K562 (cell line): ENCODE measurements around the gene STT3A. TPM values are rescaled to one million over a fixed set of nuclear protein-coding genes. Genes with fewer than 3 reads are reported as not detected.

Source experiments
- polyA plus RNA-seq, 8 experiments: library from polyadenylated mRNA; depleted of rRNA in 4 of 8; stranded (reverse) in 5 of 8; unstranded in 3 of 8; fragments of >200 nt; fragmentation: Nextera tagmentation in 2 of 8; fragmentation: Illumina TruSeq in 1 of 8; extraction: Ambion mirVana in 2 of 8; extraction: Trizol in 1 of 8; gene quantifications; 2 replicates each; pipeline versions ENCODE4 v1.2.1 to v1.2.3, GENCODE V29; 2011 to 2014; ENCODE audit warnings: inconsistent platforms in 1 of 8, missing spikeins in 1 of 8
- small RNA-seq: library from RNA; depleted of rRNA; stranded (forward); fragments of <200 nt; gene quantifications from one replicate; pipeline ENCODE3, GENCODE V24; 2014
- total RNA-seq, 7 experiments: library from RNA; depleted of rRNA in 6 of 7; stranded (reverse); fragments of >200 nt in 6 of 7; fragmentation: Illumina TruSeq in 2 of 7; extraction: Trizol in 2 of 7; gene quantifications; 2 replicates each; pipeline versions ENCODE4 v1.2.1 to v1.2.3, GENCODE V29; 2011 to 2021; ENCODE audit warnings: low replicate concordance in 1 of 7

Gene STT3A
- total and polyA plus RNA-seq, 9 of the 15 experiments (the other 6 are each of a cell fraction or from before 2014, with no cell fraction given) = 70.7 to 330 (median 192) TPM

Small RNAs within 50 kb of the gene (small RNA-seq; reads per million reads assigned to genes)
- gene RNU2-35P (not detected), gene RNU6-1156P (not detected)

Other genes with a start within 250 kb of the STT3A start
Only the 7 nearest of the 8 such genes appear.
- 6.7 and 10.0 TPM in 2 replicates for gene FEZ1, start 96.6 kb upstream of the STT3A start, total RNA-seq (2014; rRNA removed)
- 7.5 and 8.5 TPM in 2 replicates for gene FEZ1, start 96.6 kb upstream of the STT3A start, total RNA-seq (2014; rRNA removed; fragmentation: Illumina TruSeq; extraction: Trizol)
- gene FEZ1, start 96.6 kb upstream of the STT3A start, total RNA-seq (2015; rRNA removed; fragmentation: Illumina TruSeq; extraction: Trizol) = 8.1 and 8.8 TPM in 2 replicates
- gene FEZ1, start 96.6 kb upstream of the STT3A start, total RNA-seq (2021) = 7.9 and 8.2 TPM in 2 replicates
- gene FEZ1, start 96.6 kb upstream of the STT3A start, polyA plus RNA-seq (2011; rRNA removed) = 10.6 and 13.0 TPM in 2 replicates
- gene FEZ1, start 96.6 kb upstream of the STT3A start, polyA plus RNA-seq (2014; fragmentation: Illumina TruSeq; extraction: Trizol) = 9.2 and 11.2 TPM in 2 replicates
- 1 to 10 TPM; 4.6 to 5.1 TPM for gene FEZ1, start 96.6 kb upstream of the STT3A start, polyA plus RNA-seq (2014; fragmentation: Nextera tagmentation; extraction: Ambion mirVana)
- 6.6 and 9.2 TPM in 2 replicates for gene FEZ1, start 96.6 kb upstream of the STT3A start, polyA plus RNA-seq (2014; rRNA removed)
- 151 and 192 TPM in 2 replicates for gene EI24, start 23.4 kb upstream of the STT3A start, total RNA-seq (2014; rRNA removed)
- 187 and 198 TPM in 2 replicates for gene EI24, start 23.4 kb upstream of the STT3A start, total RNA-seq (2014; rRNA removed; fragmentation: Illumina TruSeq; extraction: Trizol)
- gene EI24, start 23.4 kb upstream of the STT3A start, total RNA-seq (2015; rRNA removed; fragmentation: Illumina TruSeq; extraction: Trizol) = 160 and 168 TPM in 2 replicates
- 159 and 165 TPM in 2 replicates for gene EI24, start 23.4 kb upstream of the STT3A start, total RNA-seq (2021)
- 128 and 239 TPM in 2 replicates for gene EI24, start 23.4 kb upstream of the STT3A start, polyA plus RNA-seq (2011; rRNA removed)
- 249 and 260 TPM in 2 replicates for gene EI24, start 23.4 kb upstream of the STT3A start, polyA plus RNA-seq (2014; fragmentation: Illumina TruSeq; extraction: Trizol)
- 10 to 100 TPM; 50.4 to 72.2 TPM for gene EI24, start 23.4 kb upstream of the STT3A start, polyA plus RNA-seq (2014; fragmentation: Nextera tagmentation; extraction: Ambion mirVana)
- 182 and 210 TPM in 2 replicates for gene EI24, start 23.4 kb upstream of the STT3A start, polyA plus RNA-seq (2014; rRNA removed)
- 62.6 and 71.9 TPM in 2 replicates for gene CHEK1, start 32.3 kb downstream of the STT3A start, total RNA-seq (2014; rRNA removed)
- 103 and 115 TPM in 2 replicates for gene CHEK1, start 32.3 kb downstream of the STT3A start, total RNA-seq (2014; rRNA removed; fragmentation: Illumina TruSeq; extraction: Trizol)
- gene CHEK1, start 32.3 kb downstream of the STT3A start, total RNA-seq (2015; rRNA removed; fragmentation: Illumina TruSeq; extraction: Trizol) = 87.5 and 88.8 TPM in 2 replicates
- gene CHEK1, start 32.3 kb downstream of the STT3A start, total RNA-seq (2021) = 92.8 and 94.0 TPM in 2 replicates
- gene CHEK1, start 32.3 kb downstream of the STT3A start, polyA plus RNA-seq (2011; rRNA removed) = 58.7 and 108 TPM in 2 replicates
- gene CHEK1, start 32.3 kb downstream of the STT3A start, polyA plus RNA-seq (2014; fragmentation: Illumina TruSeq; extraction: Trizol) = 91.4 and 102 TPM in 2 replicates
- gene CHEK1, start 32.3 kb downstream of the STT3A start, polyA plus RNA-seq (2014; fragmentation: Nextera tagmentation; extraction: Ambion mirVana) = 10 to 100 TPM; 63.9 to 70.9 TPM
- 68.7 and 74.1 TPM in 2 replicates for gene CHEK1, start 32.3 kb downstream of the STT3A start, polyA plus RNA-seq (2014; rRNA removed)
- gene ACRV1, start 88.0 kb downstream of the STT3A start, total RNA-seq (2014; rRNA removed) = not detected in 2 replicates
- not detected in 2 replicates for gene ACRV1, start 88.0 kb downstream of the STT3A start, total RNA-seq (2014; rRNA removed; fragmentation: Illumina TruSeq; extraction: Trizol)
- not detected in 2 replicates for gene ACRV1, start 88.0 kb downstream of the STT3A start, total RNA-seq (2015; rRNA removed; fragmentation: Illumina TruSeq; extraction: Trizol)
- not detected in 2 replicates for gene ACRV1, start 88.0 kb downstream of the STT3A start, total RNA-seq (2021)
- not detected in 2 replicates for gene ACRV1, start 88.0 kb downstream of the STT3A start, polyA plus RNA-seq (2011; rRNA removed)
- gene ACRV1, start 88.0 kb downstream of the STT3A start, polyA plus RNA-seq (2014; fragmentation: Illumina TruSeq; extraction: Trizol) = not detected in 2 replicates
- gene ACRV1, start 88.0 kb downstream of the STT3A start, polyA plus RNA-seq (2014; fragmentation: Nextera tagmentation; extraction: Ambion mirVana) = under 1 TPM; 0.22 to 0.25 TPM
- not detected in 2 replicates for gene ACRV1, start 88.0 kb downstream of the STT3A start, polyA plus RNA-seq (2014; rRNA removed)
- not detected in 2 replicates for gene PATE1, start 153.4 kb downstream of the STT3A start, total RNA-seq (2014; rRNA removed)
- gene PATE1, start 153.4 kb downstream of the STT3A start, total RNA-seq (2014; rRNA removed; fragmentation: Illumina TruSeq; extraction: Trizol) = not detected in 2 replicates
- gene PATE1, start 153.4 kb downstream of the STT3A start, total RNA-seq (2015; rRNA removed; fragmentation: Illumina TruSeq; extraction: Trizol) = not detected in 2 replicates
- not detected in 2 replicates for gene PATE1, start 153.4 kb downstream of the STT3A start, total RNA-seq (2021)
- gene PATE1, start 153.4 kb downstream of the STT3A start, polyA plus RNA-seq (2011; rRNA removed) = not detected in 2 replicates
- not detected in 2 replicates for gene PATE1, start 153.4 kb downstream of the STT3A start, polyA plus RNA-seq (2014; fragmentation: Illumina TruSeq; extraction: Trizol)
- gene PATE1, start 153.4 kb downstream of the STT3A start, polyA plus RNA-seq (2014; fragmentation: Nextera tagmentation; extraction: Ambion mirVana) = not detected
- gene PATE1, start 153.4 kb downstream of the STT3A start, polyA plus RNA-seq (2014; rRNA removed) = not detected in 2 replicates
- gene PATE2, start 186.0 kb downstream of the STT3A start, total RNA-seq (2014; rRNA removed) = not detected in 2 replicates
- not detected in 2 replicates for gene PATE2, start 186.0 kb downstream of the STT3A start, total RNA-seq (2014; rRNA removed; fragmentation: Illumina TruSeq; extraction: Trizol)
- not detected in 2 replicates for gene PATE2, start 186.0 kb downstream of the STT3A start, total RNA-seq (2015; rRNA removed; fragmentation: Illumina TruSeq; extraction: Trizol)
- gene PATE2, start 186.0 kb downstream of the STT3A start, total RNA-seq (2021) = not detected in 2 replicates
- gene PATE2, start 186.0 kb downstream of the STT3A start, polyA plus RNA-seq (2011; rRNA removed) = not detected in 2 replicates
- not detected in 2 replicates for gene PATE2, start 186.0 kb downstream of the STT3A start, polyA plus RNA-seq (2014; fragmentation: Illumina TruSeq; extraction: Trizol)
- not detected for gene PATE2, start 186.0 kb downstream of the STT3A start, polyA plus RNA-seq (2014; fragmentation: Nextera tagmentation; extraction: Ambion mirVana)
- 0.05 TPM in 1 of 2 replicates, not detected in the other for gene PATE2, start 186.0 kb downstream of the STT3A start, polyA plus RNA-seq (2014; rRNA removed)
- not detected in 2 replicates for gene PATE3, start 195.3 kb downstream of the STT3A start, total RNA-seq (2014; rRNA removed)
- gene PATE3, start 195.3 kb downstream of the STT3A start, total RNA-seq (2014; rRNA removed; fragmentation: Illumina TruSeq; extraction: Trizol) = not detected in 2 replicates
- gene PATE3, start 195.3 kb downstream of the STT3A start, total RNA-seq (2015; rRNA removed; fragmentation: Illumina TruSeq; extraction: Trizol) = not detected in 2 replicates
- not detected in 2 replicates for gene PATE3, start 195.3 kb downstream of the STT3A start, total RNA-seq (2021)
- gene PATE3, start 195.3 kb downstream of the STT3A start, polyA plus RNA-seq (2011; rRNA removed) = not detected in 2 replicates
- gene PATE3, start 195.3 kb downstream of the STT3A start, polyA plus RNA-seq (2014; fragmentation: Illumina TruSeq; extraction: Trizol) = not detected in 2 replicates
- gene PATE3, start 195.3 kb downstream of the STT3A start, polyA plus RNA-seq (2014; fragmentation: Nextera tagmentation; extraction: Ambion mirVana) = not detected
- not detected in 2 replicates for gene PATE3, start 195.3 kb downstream of the STT3A start, polyA plus RNA-seq (2014; rRNA removed)